GM12878 (cell line): ENCODE results near the gene SEPTIN1. TPM values are rescaled to one million over a fixed set of nuclear protein-coding genes. Genes with fewer than 3 reads are reported as not detected.

ENCODE experiments used
- BACH1 ChIP-seq: fragments of 450-650 bp; IDR thresholded peaks from 2 replicates; pipeline ENCODE4 v1.6.1; 2017; ENCODE audit warnings: mild to moderate bottlenecking, borderline replicate concordance
- CBX5 ChIP-seq: sonication (generic); IDR thresholded peaks from 2 replicates; pipeline ENCODE4 v1.6.1; 2016; ENCODE audit warnings: low read depth, moderate library complexity, mild to moderate bottlenecking, inconsistent platforms
- ELK1 ChIP-seq: IDR thresholded peaks from 2 replicates; pipeline ENCODE4 v1.6.1; 2012; ENCODE audit warnings: low read depth, low read length, improper control_type of control experiment
- HDGF ChIP-seq: fragments of 450-650 bp; IDR thresholded peaks from 2 replicates; pipeline ENCODE4 v1.6.1; 2016; ENCODE audit warnings: antibody characterized with exemption
- IKZF2 ChIP-seq, 2 experiments: fragments of 450-650 bp; IDR thresholded peaks; 2 replicates each; pipeline ENCODE4 v1.6.1; 2017; ENCODE audit warnings: mild to moderate bottlenecking in 2 of 2, moderate library complexity in 2 of 2
- IRF3 ChIP-seq: fragments of 450-650 bp; IDR thresholded peaks from 2 replicates; pipeline ENCODE4 v1.6.1; 2014; ENCODE audit warnings: mild to moderate bottlenecking
- NFYA ChIP-seq: IDR thresholded peaks from 2 replicates; pipeline ENCODE4 v1.6.1; 2011; ENCODE audit warnings: low read depth, mild to moderate bottlenecking, low read length, improper control_type of control experiment, borderline replicate concordance
- PAX5 ChIP-seq: IDR thresholded peaks from 2 replicates; pipeline ENCODE4 v1.6.1; 2011; ENCODE audit warnings: low read depth, low read length, borderline replicate concordance
- POLR2A ChIP-seq: IDR thresholded peaks from 2 replicates; pipeline ENCODE4 v1.6.1; 2011; ENCODE audit warnings: low read depth, mild to moderate bottlenecking, low read length
- PRDM15 ChIP-seq: fragments of 450-650 bp; formaldehyde crosslinking; IDR thresholded peaks from 2 replicates; pipeline ENCODE4 v1.4.0; 2020; ENCODE audit warnings: mild to moderate bottlenecking, moderate library complexity
- RAD21 ChIP-seq: IDR thresholded peaks from 2 replicates; pipeline ENCODE4 v1.6.1; 2011; ENCODE audit warnings: mild to moderate bottlenecking, low read depth, low read length, moderate library complexity; ENCODE audit not compliant: insufficient read depth
- RAD51 ChIP-seq: fragments of 450-650 bp; IDR thresholded peaks from 2 replicates; pipeline ENCODE4 v1.6.1; 2016; ENCODE audit warnings: moderate library complexity, mild to moderate bottlenecking, inconsistent platforms
- RB1 ChIP-seq: fragments of 450-650 bp; formaldehyde crosslinking; IDR thresholded peaks from 2 replicates; pipeline ENCODE4 v1.6.1; 2017; ENCODE audit warnings: mild to moderate bottlenecking, borderline replicate concordance
- SIX5 ChIP-seq: IDR thresholded peaks from 2 replicates; pipeline ENCODE4 v1.6.1; 2011; ENCODE audit warnings: mild to moderate bottlenecking, low read depth, low read length, moderate library complexity; ENCODE audit not compliant: severe bottlenecking
- SKIL ChIP-seq: fragments of 450-650 bp; IDR thresholded peaks from 2 replicates; pipeline ENCODE4 v1.6.1; 2017; ENCODE audit warnings: mild to moderate bottlenecking, low read depth, inconsistent platforms; ENCODE audit not compliant: poor library complexity, severe bottlenecking
- SUPT20H ChIP-seq: IDR thresholded peaks from 2 replicates; pipeline ENCODE4 v1.6.1; 2011; ENCODE audit warnings: low read depth, mild to moderate bottlenecking, low read length, moderate library complexity, borderline replicate concordance; ENCODE audit not compliant: control insufficient read depth
- TCF3 ChIP-seq: IDR thresholded peaks from 2 replicates; pipeline ENCODE4 v1.6.1; 2012; ENCODE audit warnings: low read depth, mild to moderate bottlenecking, low read length, borderline replicate concordance; ENCODE audit not compliant: insufficient read depth
- USF1 ChIP-seq: IDR thresholded peaks from 2 replicates; pipeline ENCODE4 v1.6.1; 2011; ENCODE audit warnings: borderline replicate concordance, low read depth, mild to moderate bottlenecking, moderate library complexity, mixed read lengths, low read length; ENCODE audit not compliant: insufficient read depth; ENCODE audit errors: extremely low read length
- ZNF207 ChIP-seq: fragments of 450-650 bp; IDR thresholded peaks from 2 replicates; pipeline ENCODE4 v1.6.1; 2014; ENCODE audit warnings: antibody characterized with exemption, mild to moderate bottlenecking, borderline replicate concordance
- ZNF622 ChIP-seq: fragments of 450-650 bp; IDR thresholded peaks from 2 replicates; pipeline ENCODE4 v1.6.1; 2017; ENCODE audit warnings: mild to moderate bottlenecking, inconsistent platforms
- polyA plus RNA-seq, 11 experiments: library from polyadenylated mRNA; depleted of rRNA in 4 of 11; unstranded in 6 of 11; stranded (reverse) in 5 of 11; fragments of >200 nt; fragmentation: Nextera tagmentation in 4 of 11; fragmentation: Illumina TruSeq in 1 of 11; extraction: Ambion mirVana in 4 of 11; extraction: Trizol in 1 of 11; gene quantifications; 1 replicate in 1 of 11; 2 replicates in 10 of 11; pipeline versions ENCODE4 v1.2.1 to v1.2.3, GENCODE V29; 2011 to 2016; ENCODE audit warnings: inconsistent platforms in 2 of 11, missing spikeins in 2 of 11, low read depth in 1 of 11
- total RNA-seq, 4 experiments: library from RNA; depleted of rRNA in 3 of 4; stranded (reverse); fragments of >200 nt in 3 of 4; fragmentation: Illumina TruSeq in 1 of 4; extraction: Trizol in 1 of 4; gene quantifications; 2 replicates each; pipeline versions ENCODE4 v1.2.1 to v1.2.3, GENCODE V29; 2013 to 2021

The SEPTIN1 gene
- total and polyA plus RNA-seq, 10 of the 15 experiments (the other 5 are each of a cell fraction or from before 2014, with no cell fraction given) = 2.8 to 153 (median 94.1) TPM

GRCh38 chr16:30409125-30410060 is 27.0 kb upstream of the SEPTIN1 start (continued):
- TF ChIP-seq PRDM15 (no peak), USF1 (no peak), IKZF2 (IDR thresholded peaks at IDR 0.05) (peak; percentile 69; a peak in 3 of 4 replicates), RAD51 (no peak), NFYA (no peak), ZNF622 (no peak), TCF3 (no peak), IRF3 (no peak), RAD21 (peak; percentile 95), CBX5 (no peak), SIX5 (no peak), BACH1 (no peak), PAX5 (peak; percentile 42; the same call in 1 of the 2 replicates), SKIL (peak; percentile 69), SUPT20H (no peak), POLR2A (no peak), ELK1 (no peak), RB1 (peak; percentile 69; the same call in 1 of the 2 replicates), ZNF207 (peak; percentile 54; the same call in 1 of the 2 replicates), HDGF (0 out of 2 replicates have a peak, but pooled peaks have one; percentile 22)
